OCI-LY3 (cell line): Measurements from ENCODE around the gene MAB21L4.

Experiments
- EZH2phosphoT487 ChIP-seq: fragments of 200-600 bp; shearing (Covaris generic); IDR thresholded peaks from 2 replicates; pipeline ENCODE4 v1.6.1; 2018; ENCODE audit warnings: antibody characterized with exemption, mixed run types, low read depth
- TF ChIP-seq, protein P1 (sequence below): fragments of 200-600, 300-600 bp; sonication (generic); IDR thresholded peaks from 2 replicates; pipeline ENCODE4 v1.5.1; 2014; ENCODE audit warnings: antibody characterized with exemption, low read length, low read depth

GRCh38 chr2:240871071-240871958 lies 24.6 kb downstream of the MAB21L4 start:
- TF ChIP-seq, protein P1, sequence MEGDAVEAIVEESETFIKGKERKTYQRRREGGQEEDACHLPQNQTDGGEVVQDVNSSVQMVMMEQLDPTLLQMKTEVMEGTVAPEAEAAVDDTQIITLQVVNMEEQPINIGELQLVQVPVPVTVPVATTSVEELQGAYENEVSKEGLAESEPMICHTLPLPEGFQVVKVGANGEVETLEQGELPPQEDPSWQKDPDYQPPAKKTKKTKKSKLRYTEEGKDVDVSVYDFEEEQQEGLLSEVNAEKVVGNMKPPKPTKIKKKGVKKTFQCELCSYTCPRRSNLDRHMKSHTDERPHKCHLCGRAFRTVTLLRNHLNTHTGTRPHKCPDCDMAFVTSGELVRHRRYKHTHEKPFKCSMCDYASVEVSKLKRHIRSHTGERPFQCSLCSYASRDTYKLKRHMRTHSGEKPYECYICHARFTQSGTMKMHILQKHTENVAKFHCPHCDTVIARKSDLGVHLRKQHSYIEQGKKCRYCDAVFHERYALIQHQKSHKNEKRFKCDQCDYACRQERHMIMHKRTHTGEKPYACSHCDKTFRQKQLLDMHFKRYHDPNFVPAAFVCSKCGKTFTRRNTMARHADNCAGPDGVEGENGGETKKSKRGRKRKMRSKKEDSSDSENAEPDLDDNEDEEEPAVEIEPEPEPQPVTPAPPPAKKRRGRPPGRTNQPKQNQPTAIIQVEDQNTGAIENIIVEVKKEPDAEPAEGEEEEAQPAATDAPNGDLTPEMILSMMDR: no peak
- TF ChIP-seq EZH2phosphoT487: no peak
